Measurements from ENCODE around the gene SLIT3. TPM values are rescaled to one million over a fixed set of nuclear protein-coding genes. Genes with fewer than 3 reads are reported as not detected.

Gene SLIT3
- total and polyA plus RNA-seq, 2 experiments from 2014 or later = 58.4 to 96.7 TPM

- 65% methylated on average over 4 of the region's 4 CpGs for WGBS (ENCODE audit: low lambda C conversion rate, missing lambda C conversion rate)
- H3K27ac ChIP-seq = no peak overlapping the region
- no peak for TF ChIP-seq EZH2 (IDR thresholded peaks at IDR 0.05; ENCODE audit: borderline replicate concordance)
- no peak for TF ChIP-seq EZH2phosphoT487 (IDR thresholded peaks at IDR 0.05; ENCODE audit: low read depth, severe bottlenecking, unreplicated experiment)
- no peak for TF ChIP-seq CTCF (IDR thresholded peaks at IDR 0.05; ENCODE audit: poor library complexity)
Observed at GRCh38 chr5:168667301-168667840, 633.6 kb downstream of the SLIT3 start.

GRCh38 chr5:168666356-168666755, 634.6 kb downstream of the SLIT3 start:
- no peak overlapping the region for H2AFZ ChIP-seq
- TF ChIP-seq EZH2 (IDR thresholded peaks at IDR 0.05; ENCODE audit: borderline replicate concordance) (no peak), CTCF (IDR thresholded peaks at IDR 0.05; ENCODE audit: poor library complexity) (no peak), EZH2phosphoT487 (IDR thresholded peaks at IDR 0.05; ENCODE audit: low read depth, severe bottlenecking, unreplicated experiment) (no peak)
- no peaks in the 10 kb centered on the region for H3K36me3 ChIP-seq (replicated peaks; ENCODE audit: insufficient read depth, low read depth)
- no peaks in the 10 kb centered on the region for H4K20me1 ChIP-seq (ENCODE audit: insufficient read depth, poor library complexity, severe bottlenecking)
- H3K4me3 ChIP-seq = no peak overlapping the region
- no peak overlapping the region for H3K27ac ChIP-seq
- H3K4me2 ChIP-seq = no peak overlapping the region
- WGBS (ENCODE audit: low lambda C conversion rate, missing lambda C conversion rate) = 96% methylated on average over 14 of the region's 17 CpGs
- no peaks in the 10 kb centered on the region for H3K27me3 ChIP-seq
- no peak for DNase-seq (ENCODE audit: low spot score)
- H3K79me2 ChIP-seq = no peaks in the 10 kb centered on the region
- H3K9me3 ChIP-seq (ENCODE audit: low read depth) = no peaks in the 10 kb centered on the region
- H3K4me1 ChIP-seq (ENCODE audit: insufficient read depth) = no peaks in the 10 kb centered on the region
- no peaks in the 10 kb centered on the region for H3K9me2 ChIP-seq (replicated peaks; ENCODE audit: insufficient read depth)

More at GRCh38 chr5:168667301-168667840, 633.6 kb downstream of the SLIT3 start:
- no peak overlapping the region for H2AFZ ChIP-seq
- no peaks in the 10 kb centered on the region for H4K20me1 ChIP-seq (ENCODE audit: insufficient read depth, poor library complexity, severe bottlenecking)
- H3K9me3 ChIP-seq (ENCODE audit: low read depth) = no peaks in the 10 kb centered on the region
- H3K4me1 ChIP-seq (ENCODE audit: insufficient read depth) = no peaks in the 10 kb centered on the region
- H3K36me3 ChIP-seq (replicated peaks; ENCODE audit: insufficient read depth, low read depth) = no peaks in the 10 kb centered on the region
- H3K27me3 ChIP-seq = no peaks in the 10 kb centered on the region
- no peak overlapping the region for H3K4me3 ChIP-seq
- no peak overlapping the region for H3K4me2 ChIP-seq
- no peaks in the 10 kb centered on the region for H3K79me2 ChIP-seq
- no peaks in the 10 kb centered on the region for H3K9me2 ChIP-seq (replicated peaks; ENCODE audit: insufficient read depth)
- DNase-seq (ENCODE audit: low spot score) = no peak

- H3K4me1 ChIP-seq (ENCODE audit: insufficient read depth) = peaks cover 6% of the 10 kb centered on the region
- no peaks in the 10 kb centered on the region for H4K20me1 ChIP-seq (ENCODE audit: insufficient read depth, poor library complexity, severe bottlenecking)
- H3K9me3 ChIP-seq (ENCODE audit: low read depth) = no peaks in the 10 kb centered on the region
- no peaks in the 10 kb centered on the region for H3K79me2 ChIP-seq
- H3K4me3 ChIP-seq = no peak overlapping the region
- H2AFZ ChIP-seq = no peak overlapping the region
- no peaks in the 10 kb centered on the region for H3K27me3 ChIP-seq
- H3K36me3 ChIP-seq (replicated peaks; ENCODE audit: insufficient read depth, low read depth) = no peaks in the 10 kb centered on the region
- TF ChIP-seq EZH2phosphoT487 (IDR thresholded peaks at IDR 0.05; ENCODE audit: low read depth, severe bottlenecking, unreplicated experiment) = no peak
- no peak for TF ChIP-seq CTCF (IDR thresholded peaks at IDR 0.05; ENCODE audit: poor library complexity)
- TF ChIP-seq EZH2 (IDR thresholded peaks at IDR 0.05; ENCODE audit: borderline replicate concordance) = no peak
- H3K27ac ChIP-seq = no peak overlapping the region
- H3K9me2 ChIP-seq (replicated peaks; ENCODE audit: insufficient read depth) = no peaks in the 10 kb centered on the region
- DNase-seq (ENCODE audit: low spot score) = no peak
- no peak overlapping the region for H3K4me2 ChIP-seq
- WGBS (ENCODE audit: low lambda C conversion rate, missing lambda C conversion rate) = 100% methylated on average over 1 of the region's 1 CpG
Observed at GRCh38 chr5:168663276-168664004, 637.5 kb downstream of the SLIT3 start.
